HCT116 (cell line): ENCODE measurements around the gene RCC1.
"Not testable (repeated sequence)": the region's sequence is repeated elsewhere in the genome, so short reads cannot be mapped to it uniquely, and the experiment has no call there.

Experiments
- POLR2A ChIP-seq: IDR thresholded peaks from 2 replicates; pipeline ENCODE4 v1.7.0; 2011; ENCODE audit warnings: borderline replicate concordance; ENCODE audit not compliant: insufficient read depth, insufficient read length; ENCODE audit errors: extremely low read depth
- POLR2AphosphoS5 ChIP-seq: IDR thresholded peaks from 2 replicates; pipeline ENCODE4 v1.6.1; 2011; ENCODE audit warnings: mild to moderate bottlenecking, low read depth, low read length, moderate library complexity
- TF ChIP-seq, protein P1 (sequence below), 3 experiments: fragments of 200-600 bp in 1 of 3; sonication (generic) in 1 of 3; IDR thresholded peaks in 2 of 3; conservative IDR thresholded peaks in 1 of 3; 2 replicates each; pipeline ENCODE4 v1.5.1; 2012 to 2017; ENCODE audit warnings: low read depth in 2 of 3, low read length in 2 of 3, antibody characterized with exemption in 1 of 3, borderline replicate concordance in 1 of 3, control low read depth in 1 of 3, mild to moderate bottlenecking in 1 of 3, mixed read lengths in 1 of 3, mixed run types in 1 of 3, moderate library complexity in 1 of 3; ENCODE audit not compliant: insufficient read depth in 1 of 3

DNA sequence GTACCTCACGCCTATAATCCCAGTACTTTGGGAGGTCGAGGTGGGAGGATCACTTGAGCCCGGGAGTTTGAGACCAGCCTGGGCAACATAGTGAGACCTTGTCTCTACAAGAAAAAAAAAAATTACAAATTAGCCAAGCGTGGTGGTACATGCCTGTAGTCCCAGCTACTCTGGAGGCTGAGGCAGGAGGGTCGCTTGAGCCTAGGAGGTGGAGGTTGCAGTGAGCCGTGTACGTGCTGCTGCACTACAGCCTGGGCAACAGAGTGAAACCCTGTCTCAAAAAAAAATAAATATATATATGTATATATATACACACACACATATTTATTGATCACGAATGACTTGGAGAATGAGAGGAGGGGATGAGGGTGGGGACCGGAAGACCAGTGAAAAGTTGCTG, 16.7 kb downstream of the RCC1 start:
- TF ChIP-seq, protein P1, sequence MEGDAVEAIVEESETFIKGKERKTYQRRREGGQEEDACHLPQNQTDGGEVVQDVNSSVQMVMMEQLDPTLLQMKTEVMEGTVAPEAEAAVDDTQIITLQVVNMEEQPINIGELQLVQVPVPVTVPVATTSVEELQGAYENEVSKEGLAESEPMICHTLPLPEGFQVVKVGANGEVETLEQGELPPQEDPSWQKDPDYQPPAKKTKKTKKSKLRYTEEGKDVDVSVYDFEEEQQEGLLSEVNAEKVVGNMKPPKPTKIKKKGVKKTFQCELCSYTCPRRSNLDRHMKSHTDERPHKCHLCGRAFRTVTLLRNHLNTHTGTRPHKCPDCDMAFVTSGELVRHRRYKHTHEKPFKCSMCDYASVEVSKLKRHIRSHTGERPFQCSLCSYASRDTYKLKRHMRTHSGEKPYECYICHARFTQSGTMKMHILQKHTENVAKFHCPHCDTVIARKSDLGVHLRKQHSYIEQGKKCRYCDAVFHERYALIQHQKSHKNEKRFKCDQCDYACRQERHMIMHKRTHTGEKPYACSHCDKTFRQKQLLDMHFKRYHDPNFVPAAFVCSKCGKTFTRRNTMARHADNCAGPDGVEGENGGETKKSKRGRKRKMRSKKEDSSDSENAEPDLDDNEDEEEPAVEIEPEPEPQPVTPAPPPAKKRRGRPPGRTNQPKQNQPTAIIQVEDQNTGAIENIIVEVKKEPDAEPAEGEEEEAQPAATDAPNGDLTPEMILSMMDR (IDR thresholded peaks at IDR 0.05 in 2 of 3, conservative IDR thresholded peaks at IDR 0.05 in 1 of 3; ENCODE audit: borderline replicate concordance in 1 of 3, insufficient read depth in 1 of 3, low read depth in 2 of 3, low read length in 2 of 3): not testable (repeated sequence)
- not testable (repeated sequence) for TF ChIP-seq POLR2A, POLR2AphosphoS5
